MM.1S (cell line): ENCODE measurements around the gene MTO1.

Experiments used
- CTCF ChIP-seq: fragments of 300-600 bp; sonication (generic); IDR thresholded peaks from 2 replicates; pipeline ENCODE4 v1.5.1; 2016; ENCODE audit warnings: antibody characterized with exemption, low read length, mixed read lengths
- EZH2phosphoT487 ChIP-seq: fragments of 300-600 bp; sonication (generic); IDR thresholded peaks from 2 replicates; pipeline ENCODE4 v1.6.1; 2018; ENCODE audit warnings: antibody characterized with exemption, low read length

GRCh38 chr6:73503027-73503772 lies 41.7 kb downstream of the MTO1 start:
- TF ChIP-seq CTCF, result no peak
- no peak for TF ChIP-seq EZH2phosphoT487
